GM19043 (cell line): Measurements from ENCODE around the gene KDSR.
"Not testable (repeated sequence)": the region's sequence is repeated elsewhere in the genome, so short reads cannot be mapped to it uniquely, and the experiment has no call there.

Experiments used
- ATAC-seq: cut with Tn5 transposase; IDR thresholded peaks from one replicate; pipeline ENCODE4 v1.9.1; 2021; ENCODE audit warnings: low read depth; ENCODE audit not compliant: unreplicated experiment

KDSR gene

GRCh38 chr18:63366213-63367052 is 573 bp downstream of the KDSR start:
- peak; percentile 28 for ATAC-seq

- no peak for ATAC-seq
Observed at GRCh38 chr18:63365876-63366212, 1.2 kb downstream of the KDSR start.

GRCh38 chr18:63363951-63364350 is 3.1 kb downstream of the KDSR start:
- ATAC-seq, result no peak

- ATAC-seq, result not testable (repeated sequence)
Observed at GRCh38 chr18:63363420-63363819, 3.6 kb downstream of the KDSR start.

- ATAC-seq, result no peak
Observed at GRCh38 chr18:63356272-63356896, 10.6 kb downstream of the KDSR start.

- ATAC-seq, result no peak
Observed at GRCh38 chr18:63350230-63350629, 16.8 kb downstream of the KDSR start.

- no peak for ATAC-seq
Observed at GRCh38 chr18:63348508-63349136, 18.4 kb downstream of the KDSR start.

- ATAC-seq, result no peak
Observed at GRCh38 chr18:63346480-63347183, 20.4 kb downstream of the KDSR start.

GRCh38 chr18:63346031-63346430 is 21.0 kb downstream of the KDSR start:
- no peak for ATAC-seq

- ATAC-seq, result no peak
Observed at GRCh38 chr18:63344918-63345317, 22.1 kb downstream of the KDSR start.

- ATAC-seq, result no peak
Observed at GRCh38 chr18:63344263-63344662, 22.7 kb downstream of the KDSR start.

GRCh38 chr18:63342206-63342605 is 24.8 kb downstream of the KDSR start:
- ATAC-seq, result no peak

- ATAC-seq, result no peak
Observed at GRCh38 chr18:63339920-63340484, 27.0 kb downstream of the KDSR start.

- no peak for ATAC-seq
Observed at GRCh38 chr18:63336366-63337099, 30.5 kb downstream of the KDSR start.

GRCh38 chr18:63331105-63331504 is 35.9 kb downstream of the KDSR start:
- no peak for ATAC-seq

GRCh38 chr18:63329431-63330145 is 37.4 kb downstream of the KDSR start:
- ATAC-seq, result no peak

GRCh38 chr18:63326011-63326410 is 41.0 kb downstream of the KDSR start:
- ATAC-seq, result no peak

GRCh38 chr18:63325086-63325686 is 41.8 kb downstream of the KDSR start:
- no peak for ATAC-seq
